ENCODE measurements around the gene ITGB3. TPM values are rescaled to one million over a fixed set of nuclear protein-coding genes. Genes with fewer than 3 reads are reported as not detected.

Gene ITGB3
- total RNA-seq, 4 donors from 2014 or later = 7.9 to 26.3 (median 8.6) TPM

- whole genome bisulfite sequencing, 2 donors (ENCODE audit: low coverage in 1 of 2) = 86% methylated on average over 1 of the region's 1 CpG; no CpG with 5 or more reads in 1 of the 2 donors
- Histone ChIP-seq H3K27ac (no peak overlapping the region), H3K4me3 (no peak overlapping the region), H3K36me3 (no peaks in the 10 kb centered on the region), H3K4me1 (peaks cover 0 to 7% (median 3%) of the 10 kb centered on the region in 4 donors), H3K27me3 (no peaks in the 10 kb centered on the region), H3K9me3 (no peaks in the 10 kb centered on the region)
- DNase-seq = no peak
- TF ChIP-seq POLR2AphosphoS5 (IDR thresholded peaks at IDR 0.05) (no peak), CTCF (IDR thresholded peaks at IDR 0.05) (no peak), POLR2A (IDR thresholded peaks at IDR 0.05) (no peak), EP300 (IDR thresholded peaks at IDR 0.05; ENCODE audit: low read depth) (no peak)
- in situ Hi-C loops (cut with MboI; ENCODE audit: low pct_ligation_motif_present in 1 of 4, low pct_unique_long_range_greater_than_20kb in 1 of 4, low sequenced_read_pairs in 3 of 4) (no loop called here), intact Hi-C loops (cut with DNase I; ENCODE audit: low total_unique reads) (no loop called here)
Measured at GRCh38 chr17:47300718-47301117, 47.1 kb downstream of the ITGB3 start.

GRCh38 chr17:47301161-47301560 is 47.5 kb downstream of the ITGB3 start:
- DNase-seq = no peak
- intact Hi-C loops (cut with DNase I; ENCODE audit: low total_unique reads) (no loop called here), in situ Hi-C loops (cut with MboI; ENCODE audit: low pct_ligation_motif_present in 1 of 4, low pct_unique_long_range_greater_than_20kb in 1 of 4, low sequenced_read_pairs in 3 of 4) (no loop called here)
- Histone ChIP-seq H3K27ac (no peak overlapping the region), H3K9me3 (no peaks in the 10 kb centered on the region), H3K36me3 (no peaks in the 10 kb centered on the region), H3K4me3 (no peak overlapping the region), H3K4me1 (peaks cover 0 to 7% (median 5%) of the 10 kb centered on the region in 4 donors), H3K27me3 (no peaks in the 10 kb centered on the region)
- 83 to 87% methylated on average over 3 of the region's 3 CpGs for WGBS, 2 donors (ENCODE audit: low coverage in 1 of 2)
- TF ChIP-seq POLR2A (IDR thresholded peaks at IDR 0.05) (no peak), CTCF (IDR thresholded peaks at IDR 0.05) (no peak), POLR2AphosphoS5 (IDR thresholded peaks at IDR 0.05) (no peak), EP300 (IDR thresholded peaks at IDR 0.05; ENCODE audit: low read depth) (no peak)

DNA sequence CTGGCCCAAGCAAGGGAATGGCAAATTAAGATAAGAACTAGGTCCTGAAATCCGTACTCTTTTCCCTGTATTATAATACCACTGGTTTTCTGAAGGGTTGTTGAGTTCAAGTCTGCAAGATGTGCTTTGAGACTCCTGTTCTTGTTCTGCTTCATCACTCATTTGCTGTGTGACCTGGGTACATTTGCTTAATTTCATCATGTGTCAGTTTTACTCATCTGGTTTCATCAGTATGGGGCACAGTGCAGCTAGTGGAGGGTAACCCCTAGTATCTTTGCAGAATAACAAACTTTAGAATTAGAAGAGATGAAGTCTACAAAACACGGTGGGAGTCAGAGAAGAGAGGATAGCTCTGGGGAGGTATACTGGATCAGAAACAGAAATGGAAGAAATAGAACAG is 48.2 kb downstream of the ITGB3 start:
- Histone ChIP-seq H3K36me3 (no peaks in the 10 kb centered on the region), H3K4me1 (peaks cover 0 to 7% (median 5%) of the 10 kb centered on the region in 4 donors), H3K4me3 (no peak overlapping the region), H3K27me3 (no peaks in the 10 kb centered on the region), H3K27ac (no peak overlapping the region), H3K9me3 (no peaks in the 10 kb centered on the region)
- TF ChIP-seq POLR2AphosphoS5 (IDR thresholded peaks at IDR 0.05) = no peak
- no peak for TF ChIP-seq CTCF (IDR thresholded peaks at IDR 0.05)
- TF ChIP-seq EP300 (IDR thresholded peaks at IDR 0.05; ENCODE audit: low read depth) = no peak
- TF ChIP-seq POLR2A (IDR thresholded peaks at IDR 0.05) = no peak
- in situ Hi-C loops (cut with MboI; ENCODE audit: low pct_ligation_motif_present in 1 of 4, low pct_unique_long_range_greater_than_20kb in 1 of 4, low sequenced_read_pairs in 3 of 4) = no loop called here
- no peak for DNase-seq
- intact Hi-C loops (cut with DNase I; ENCODE audit: low total_unique reads) = no loop called here
- WGBS, 2 donors (ENCODE audit: low coverage in 1 of 2) = 76 to 82% methylated on average over 2 of the region's 2 CpGs

- no peak for TF ChIP-seq CTCF (IDR thresholded peaks at IDR 0.05)
- TF ChIP-seq POLR2A (IDR thresholded peaks at IDR 0.05) = no peak
- TF ChIP-seq EP300 (IDR thresholded peaks at IDR 0.05; ENCODE audit: low read depth) = no peak
- no peak for TF ChIP-seq POLR2AphosphoS5 (IDR thresholded peaks at IDR 0.05)
- Histone ChIP-seq H3K27ac (no peak overlapping the region), H3K4me3 (no peak overlapping the region), H3K9me3 (no peaks in the 10 kb centered on the region), H3K36me3 (no peaks in the 10 kb centered on the region), H3K27me3 (no peaks in the 10 kb centered on the region), H3K4me1 (peaks cover 0 to 7% (median 5%) of the 10 kb centered on the region in 4 donors)
- 95% methylated on average over 1 of the region's 1 CpG; no CpG with 5 or more reads in 1 of the 2 donors for WGBS, 2 donors (ENCODE audit: low coverage in 1 of 2)
- no peak for DNase-seq
- in situ Hi-C loops (cut with MboI; ENCODE audit: low pct_ligation_motif_present in 1 of 4, low pct_unique_long_range_greater_than_20kb in 1 of 4, low sequenced_read_pairs in 3 of 4) (no loop called here), intact Hi-C loops (cut with DNase I; ENCODE audit: low total_unique reads) (no loop called here)
Measured at GRCh38 chr17:47304186-47304585, 50.6 kb downstream of the ITGB3 start.
